HCT116 (cell line): ENCODE results near the gene LRFN2. TPM values are rescaled to one million over a fixed set of nuclear protein-coding genes. Genes with fewer than 3 reads are reported as not detected.

ENCODE experiments used
- ATAC-seq: fragments of 200-7000 bp; cut with Tn5 transposase; 2 replicates; pipeline ENCODE4 v1.9.1; 2020; ENCODE audit warnings: mild to moderate bottlenecking, moderate library complexity
- BruUV-seq: library from RNA; stranded (reverse); fragments of 400-500 nt; replicated peaks from 2 replicates; lab custom pipeline; 2021; lab: Mats Ljungman, UMichigan
- CTCF ChIA-PET: fragments of 300-600 bp; sonication (Branson Sonifier 250); formaldehyde crosslinking; loops from one replicate; lab custom pipeline; 2021; ENCODE audit warnings: antibody characterized with exemption; lab: Charles Lee
- POLR2A ChIA-PET: fragments of 300-600, 350-600 bp; sonication (Branson Sonifier 250); formaldehyde crosslinking; loops from one replicate; lab custom pipeline; 2021; ENCODE audit warnings: antibody characterized with exemption; lab: Charles Lee
- RAD21 ChIA-PET, 2 experiments: fragments of 300-600 bp; sonication (Branson Sonifier 250); formaldehyde crosslinking; loops; one replicate each; lab custom pipeline; 2023; ENCODE audit warnings: low total read pairs in 2 of 2; ENCODE audit not compliant: uncharacterized antibody in 2 of 2, unreplicated experiment in 2 of 2, low non-redundant PET in 1 of 2; lab: Charles Lee
- DNase-seq: peaks from one replicate; pipeline ENCODE4 v3.0.0-alpha.2; 2010; ENCODE audit warnings: low read depth, low spot score
- H2AFZ ChIP-seq: fragments of 200-600 bp; shearing (Covaris generic), sonication (generic); 2 replicates; pipeline ENCODE4 v1.6.1; 2017; ENCODE audit warnings: low read depth, mixed run types, mixed read lengths, antibody characterized with exemption, low read length; ENCODE audit not compliant: poor library complexity, severe bottlenecking
- H3K27ac ChIP-seq: 2 replicates; pipeline ENCODE4 v1.5.1; 2012; ENCODE audit warnings: low read depth, low read length
- H3K27me3 ChIP-seq: fragments of 200-600 bp; sonication (generic); 2 replicates; pipeline ENCODE4 v1.6.1; 2016; ENCODE audit warnings: mixed run types, low read length, mixed read lengths; ENCODE audit not compliant: insufficient read depth
- H3K36me3 ChIP-seq, 2 experiments: fragments of 200-500 bp in 1 of 2; fragments of 200-600 bp in 1 of 2; sonication (Bioruptor generic) in 1 of 2; sonication (generic) in 1 of 2; 2 replicates each; pipeline versions ENCODE4 v1.5.1 to v1.6.1; 2014 to 2016; ENCODE audit warnings: low read length in 2 of 2, inconsistent platforms in 1 of 2, mixed read lengths in 1 of 2, mixed run types in 1 of 2; ENCODE audit not compliant: insufficient read depth in 2 of 2, control insufficient read depth in 1 of 2
- H3K4me1 ChIP-seq, 2 experiments: fragments of 200-600 bp in 1 of 2; sonication (generic) in 1 of 2; 2 replicates each; pipeline versions ENCODE4 v1.5.1 to v1.6.1; 2012 to 2017; ENCODE audit warnings: low read length in 2 of 2, inconsistent platforms in 1 of 2, mild to moderate bottlenecking in 1 of 2, mixed read lengths in 1 of 2, mixed run types in 1 of 2, moderate library complexity in 1 of 2; ENCODE audit not compliant: insufficient read depth in 2 of 2, control insufficient read depth in 1 of 2
- H3K4me2 ChIP-seq: fragments of 200-600 bp; sonication (generic); 2 replicates; pipeline ENCODE4 v1.6.1; 2017; ENCODE audit warnings: mixed run types, low read length, mixed read lengths
- H3K4me3 ChIP-seq, 2 experiments: fragments of 200-600 bp in 1 of 2; sonication (generic) in 1 of 2; replicated peaks in 1 of 2; 2 replicates each; pipeline ENCODE4 v1.5.1; 2011 to 2016; ENCODE audit warnings: low read length in 2 of 2, control low read depth in 1 of 2, low read depth in 1 of 2, mild to moderate bottlenecking in 1 of 2, mixed read lengths in 1 of 2, mixed run types in 1 of 2
- H3K79me2 ChIP-seq: fragments of 200-600 bp; sonication (generic); 2 replicates; pipeline ENCODE4 v1.6.1; 2017; ENCODE audit warnings: mild to moderate bottlenecking, mixed run types, low read length, moderate library complexity, mixed read lengths; ENCODE audit not compliant: insufficient read depth
- H3K9ac ChIP-seq: fragments of 200-600 bp; sonication (generic); 2 replicates; pipeline ENCODE4 v1.6.1; 2016; ENCODE audit warnings: low read length, mixed read lengths
- H3K9me2 ChIP-seq: fragments of 200-600 bp; sonication (generic), shearing (Covaris generic); 2 replicates; pipeline ENCODE4 v1.6.1; 2017; ENCODE audit warnings: mixed run types, mild to moderate bottlenecking, moderate library complexity; ENCODE audit not compliant: insufficient read depth
- H3K9me3 ChIP-seq, 2 experiments: fragments of 200-500 bp in 1 of 2; fragments of 200-600 bp in 1 of 2; sonication (Bioruptor generic) in 1 of 2; sonication (generic) in 1 of 2; 2 replicates each; pipeline ENCODE4 v1.6.1; 2014 to 2017; ENCODE audit warnings: low read length in 2 of 2, mixed read lengths in 2 of 2, inconsistent platforms in 1 of 2, low read depth in 1 of 2, mild to moderate bottlenecking in 1 of 2, mixed run types in 1 of 2, moderate library complexity in 1 of 2; ENCODE audit not compliant: control insufficient read depth in 1 of 2, insufficient read depth in 1 of 2
- H4K20me1 ChIP-seq: fragments of 200-600 bp; sonication (generic), shearing (Covaris generic); 2 replicates; pipeline ENCODE4 v1.6.1; 2017; ENCODE audit warnings: mixed run types, mild to moderate bottlenecking, moderate library complexity; ENCODE audit not compliant: insufficient read depth
- CBX3 ChIP-seq: IDR thresholded peaks from 2 replicates; pipeline ENCODE4 v1.6.1; 2012; ENCODE audit warnings: low read depth
- CEBPB ChIP-seq: IDR thresholded peaks from 2 replicates; pipeline ENCODE4 v1.6.1; 2012; ENCODE audit warnings: low read depth
- EGR1 ChIP-seq: IDR thresholded peaks from 2 replicates; pipeline ENCODE4 v1.6.1; 2012; ENCODE audit warnings: low read depth
- EZH2 ChIP-seq: fragments of 200-600 bp; sonication (generic); IDR thresholded peaks from 2 replicates; pipeline ENCODE4 v1.6.1; 2017; ENCODE audit warnings: antibody characterized with exemption, mixed run types
- FOSL1 ChIP-seq: IDR thresholded peaks from 2 replicates; pipeline ENCODE4 v1.6.1; 2012; ENCODE audit warnings: low read depth
- MAX ChIP-seq: IDR thresholded peaks from 2 replicates; pipeline ENCODE4 v1.6.1; 2012
- POLR2A ChIP-seq: IDR thresholded peaks from 2 replicates; pipeline ENCODE4 v1.7.0; 2011; ENCODE audit warnings: borderline replicate concordance; ENCODE audit not compliant: insufficient read depth, insufficient read length; ENCODE audit errors: extremely low read depth
- POLR2AphosphoS5 ChIP-seq: IDR thresholded peaks from 2 replicates; pipeline ENCODE4 v1.6.1; 2011; ENCODE audit warnings: mild to moderate bottlenecking, low read depth, low read length, moderate library complexity
- RAD21 ChIP-seq: IDR thresholded peaks from 2 replicates; pipeline ENCODE4 v1.6.1; 2012; ENCODE audit warnings: low read depth, mild to moderate bottlenecking
- REST ChIP-seq: IDR thresholded peaks from 2 replicates; pipeline ENCODE4 v1.6.1; 2012; ENCODE audit warnings: low read depth
- SIN3A ChIP-seq: IDR thresholded peaks from 2 replicates; pipeline ENCODE4 v1.6.1; 2012; ENCODE audit warnings: low read depth
- SP1 ChIP-seq: IDR thresholded peaks from 2 replicates; pipeline ENCODE4 v1.6.1; 2012; ENCODE audit warnings: low read depth
- SRF ChIP-seq: IDR thresholded peaks from 2 replicates; pipeline ENCODE4 v1.6.1; 2012; ENCODE audit warnings: low read depth
- TCF7L2 ChIP-seq: IDR thresholded peaks from 2 replicates; pipeline ENCODE4 v1.7.0; 2011; ENCODE audit warnings: borderline replicate concordance, inconsistent platforms; ENCODE audit not compliant: insufficient read depth, insufficient read length; ENCODE audit errors: extremely low read depth
- YY1 ChIP-seq: IDR thresholded peaks from 2 replicates; pipeline ENCODE4 v1.6.1; 2011; ENCODE audit warnings: low read length, low read depth, moderate library complexity, mild to moderate bottlenecking; ENCODE audit not compliant: insufficient replicate concordance; ENCODE audit errors: extremely low read depth
- ZFX ChIP-seq: fragments of 450-650 bp; IDR thresholded peaks from 2 replicates; pipeline ENCODE4 v1.6.1; 2017
- ZNF274 ChIP-seq: fragments of 200-500 bp; sonication (Bioruptor generic); IDR thresholded peaks from 2 replicates; pipeline ENCODE4 v1.6.1; 2014; ENCODE audit warnings: mild to moderate bottlenecking, low read depth, low read length, inconsistent platforms
- intact Hi-C: fragments of 100-400 bp; cut with micrococcal nuclease; formaldehyde crosslinking; loops from 2 replicates; pipeline ENCODE4 v1.10.0; 2022
- total RNA-seq: library from RNA; stranded (reverse); gene quantifications from one replicate; pipeline ENCODE4 v1.2.1, GENCODE V29; 2021; ENCODE audit not compliant: unreplicated experiment
- TF ChIP-seq, protein P1 (sequence below): IDR thresholded peaks from 2 replicates; pipeline ENCODE4 v1.6.1; 2012

Gene LRFN2
- total RNA-seq, 1 experiment from 2014 or later: not detected

DNA sequence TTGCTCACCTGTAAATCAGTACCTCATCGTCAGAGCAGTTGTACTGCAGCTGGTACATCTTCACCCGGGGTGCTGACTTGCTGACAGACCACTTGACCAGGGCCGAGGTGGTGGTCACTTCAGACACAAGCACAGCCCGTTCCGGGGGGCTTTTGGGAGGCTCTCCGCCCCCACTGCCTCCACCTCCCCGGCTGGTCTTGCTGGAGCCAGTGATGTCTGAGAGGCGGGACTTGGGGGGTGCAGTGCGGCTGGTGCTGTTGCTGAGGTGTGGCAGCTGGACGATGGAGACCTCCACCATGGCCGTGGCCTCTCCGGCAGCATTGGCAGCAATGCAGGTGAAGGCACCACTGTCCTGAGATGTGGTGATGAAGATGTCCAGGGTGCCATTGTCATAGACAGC lies 155.5 kb downstream of the LRFN2 start:
- Histone ChIP-seq H4K20me1 (no peaks in the 10 kb centered on the region), H3K9ac (no peak overlapping the region), H3K9me3 (no peaks in the 10 kb centered on the region), H3K79me2 (no peaks in the 10 kb centered on the region), H3K4me3 (no peak overlapping the region), H3K27me3 (no peaks in the 10 kb centered on the region), H3K4me1 (no peaks in the 10 kb centered on the region), H3K36me3 (no peaks in the 10 kb centered on the region), H3K4me2 (no peak overlapping the region), H3K27ac (no peak overlapping the region), H2AFZ (no peak overlapping the region), H3K9me2 (no peaks in the 10 kb centered on the region)
- ATAC-seq (no peak), DNase-seq (no peak)
- ChIA-PET POLR2A (no interaction called here), CTCF (no interaction called here), RAD21 (no interaction called here)
- intact Hi-C loops: no loop called here
- TF ChIP-seq ZFX: no peak
- no peak for TF ChIP-seq POLR2AphosphoS5
- TF ChIP-seq, protein P1, sequence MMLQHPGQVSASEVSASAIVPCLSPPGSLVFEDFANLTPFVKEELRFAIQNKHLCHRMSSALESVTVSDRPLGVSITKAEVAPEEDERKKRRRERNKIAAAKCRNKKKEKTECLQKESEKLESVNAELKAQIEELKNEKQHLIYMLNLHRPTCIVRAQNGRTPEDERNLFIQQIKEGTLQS: no peak
- no peak for TF ChIP-seq REST
- TF ChIP-seq RAD21: no peak
- no peak for TF ChIP-seq CBX3
- no peak for TF ChIP-seq SIN3A
- TF ChIP-seq CEBPB: no peak
- no peak for TF ChIP-seq EGR1
- no peak for TF ChIP-seq ZNF274
- TF ChIP-seq TCF7L2: no peak
- no peak for TF ChIP-seq EZH2
- TF ChIP-seq MAX: no peak
- no peak for TF ChIP-seq YY1
- TF ChIP-seq POLR2A: no peak
- TF ChIP-seq SRF: no peak
- TF ChIP-seq FOSL1: no peak
- TF ChIP-seq SP1: no peak
- BruUV-seq: no TSS peak
